ENCODE results near the gene FOXO3. TPM values are rescaled to one million over a fixed set of nuclear protein-coding genes. Genes with fewer than 3 reads are reported as not detected.

The FOXO3 gene
- total and polyA plus RNA-seq, 4 donors, result 11.0 to 89.6 (median 44.1) TPM

DNA sequence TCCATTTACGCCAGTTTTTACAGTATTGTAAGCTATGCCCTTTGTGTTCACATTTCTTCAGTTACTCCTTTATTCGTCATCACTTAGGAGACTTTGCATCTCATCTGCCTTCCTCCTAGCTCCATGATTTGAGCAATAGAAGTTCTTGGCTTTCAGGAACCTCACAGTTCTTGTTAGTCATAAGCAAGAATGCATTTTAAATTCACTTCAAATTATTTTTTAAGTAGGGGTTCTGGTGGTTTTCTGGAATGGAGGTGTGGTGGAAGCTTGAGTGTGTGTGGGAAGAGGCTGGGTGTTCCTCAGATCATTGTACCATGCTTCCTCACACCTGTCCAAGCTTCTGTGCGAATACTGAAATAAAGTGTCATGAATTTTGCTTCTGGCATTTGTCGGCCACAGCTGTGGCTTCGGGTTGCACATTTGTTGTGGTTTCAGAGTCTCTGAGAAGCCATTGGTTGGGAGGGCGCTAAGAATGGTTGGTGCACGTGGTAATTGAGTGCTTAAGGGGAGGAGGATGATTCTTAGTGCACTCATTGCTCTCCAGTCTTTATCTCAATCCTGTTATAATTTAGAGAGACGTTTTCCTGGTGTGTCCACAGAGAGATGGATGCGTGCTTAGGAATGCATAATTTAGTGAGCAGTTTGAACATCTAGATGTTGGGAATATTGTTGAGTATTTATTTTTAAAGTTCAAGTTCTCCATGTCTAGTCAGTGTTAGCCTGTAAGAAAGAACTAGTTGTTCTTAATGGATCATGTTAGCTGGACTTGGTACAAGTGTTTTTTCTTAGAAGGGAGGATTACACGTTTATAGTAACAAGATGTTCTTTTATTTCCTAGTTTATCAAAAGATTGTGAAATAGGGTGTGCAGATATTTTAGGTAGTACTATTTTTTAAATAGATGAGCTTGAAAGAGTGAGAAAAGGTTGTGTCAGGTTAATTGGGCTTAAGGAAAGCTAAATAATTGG lies 31.9 kb downstream of the FOXO3 start:
- ATAC-seq (ENCODE audit: low FRiP score), result peak; percentile 21

DNA sequence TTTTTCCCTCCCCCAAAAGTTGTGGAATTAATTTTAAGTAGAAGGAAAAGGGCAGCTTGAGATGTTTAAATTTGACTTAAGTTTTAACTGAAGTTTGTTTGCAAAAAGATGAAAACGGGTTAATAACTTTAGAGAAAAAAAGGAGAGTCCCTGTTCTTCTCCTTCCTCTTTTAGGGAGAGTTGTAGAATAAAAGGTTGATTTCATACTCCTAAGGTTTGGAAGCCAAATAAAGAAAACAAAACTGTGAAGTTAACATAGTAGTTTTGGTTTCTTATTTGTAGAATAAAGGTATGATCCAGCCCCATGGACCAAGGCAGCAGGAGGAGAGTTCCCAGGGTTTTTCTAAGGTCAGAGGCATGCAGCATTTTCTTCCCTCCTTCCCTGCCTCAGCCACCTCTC lies 33.4 kb downstream of the FOXO3 start:
- no peak for ATAC-seq (ENCODE audit: low FRiP score)
- H3K27ac ChIP-seq (ENCODE audit: low read depth in 1 of 2, low read length in 2 of 2), result peak overlapping the region in 1 of 2 donors; percentile 65
- no peak for DNase-seq
- H3K36me3 ChIP-seq (ENCODE audit: control insufficient read depth in 1 of 2, insufficient read depth in 2 of 2, low read length in 1 of 2), result peaks cover 0 to 2% of the 10 kb centered on the region in 2 donors
- H3K9me3 ChIP-seq (ENCODE audit: control insufficient read depth, low read length), result no peaks in the 10 kb centered on the region
- intact Hi-C loops (cut with DNase I), result no loop called here
- no peak overlapping the region for H3K4me3 ChIP-seq (ENCODE audit: low read length in 2 of 2)
- 43 to 49% methylated on average over 1 of the region's 1 CpG for WGBS, 2 donors
- H3K4me1 ChIP-seq (ENCODE audit: control insufficient read depth in 1 of 2, insufficient read depth in 2 of 2, low read length in 2 of 2), result peaks cover 29 to 30% of the 10 kb centered on the region in 2 donors
- H3K27me3 ChIP-seq (ENCODE audit: control insufficient read depth in 1 of 2, insufficient read depth in 2 of 2, low read length in 1 of 2), result no peaks in the 10 kb centered on the region

More for the DNA sequence above, 31.9 kb downstream of the FOXO3 start:
- 51 to 64% methylated on average over 10 of the region's 10 CpGs for WGBS, 2 donors
- no peak for DNase-seq
- Histone ChIP-seq H3K4me3 (ENCODE audit: low read length in 2 of 2) (no peak overlapping the region), H3K9me3 (ENCODE audit: control insufficient read depth, low read length) (no peaks in the 10 kb centered on the region), H3K27ac (ENCODE audit: low read depth in 1 of 2, low read length in 2 of 2) (peak overlapping the region; percentile 73 to 98), H3K36me3 (ENCODE audit: control insufficient read depth in 1 of 2, insufficient read depth in 2 of 2, low read length in 1 of 2) (peaks cover 0 to 2% of the 10 kb centered on the region in 2 donors), H3K27me3 (ENCODE audit: control insufficient read depth in 1 of 2, insufficient read depth in 2 of 2, low read length in 1 of 2) (no peaks in the 10 kb centered on the region), H3K4me1 (ENCODE audit: control insufficient read depth in 1 of 2, insufficient read depth in 2 of 2, low read length in 2 of 2) (peaks cover 29 to 31% of the 10 kb centered on the region in 2 donors)
- intact Hi-C loops (cut with DNase I), result no loop called here

DNA sequence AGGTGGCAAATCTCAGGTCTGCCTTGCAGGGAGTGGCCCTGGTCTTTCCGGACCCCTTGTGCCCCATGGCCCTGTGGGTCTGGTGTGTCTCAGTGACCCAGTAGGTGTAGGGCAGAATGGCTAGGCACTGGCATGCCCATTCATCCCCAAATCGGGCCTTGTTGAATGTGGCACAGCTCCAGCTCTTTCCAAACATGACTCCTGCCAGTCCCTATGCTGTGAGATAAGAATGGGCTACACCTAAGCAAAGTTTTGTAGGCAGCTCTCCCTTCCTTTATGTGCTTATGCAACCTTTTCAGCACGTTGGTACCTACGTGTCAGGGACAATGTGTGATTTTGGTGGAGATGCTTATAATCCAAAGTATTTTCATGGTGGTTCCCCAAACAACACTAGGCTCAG lies 33.9 kb downstream of the FOXO3 start:
- Histone ChIP-seq H3K36me3 (ENCODE audit: control insufficient read depth in 1 of 2, insufficient read depth in 2 of 2, low read length in 1 of 2) (peaks cover 0 to 2% of the 10 kb centered on the region in 2 donors), H3K9me3 (ENCODE audit: control insufficient read depth, low read length) (no peaks in the 10 kb centered on the region), H3K4me3 (ENCODE audit: low read length in 2 of 2) (no peak overlapping the region), H3K27ac (ENCODE audit: low read depth in 1 of 2, low read length in 2 of 2) (peak overlapping the region; percentile 32 to 65), H3K27me3 (ENCODE audit: control insufficient read depth in 1 of 2, insufficient read depth in 2 of 2, low read length in 1 of 2) (no peaks in the 10 kb centered on the region), H3K4me1 (ENCODE audit: control insufficient read depth in 1 of 2, insufficient read depth in 2 of 2, low read length in 2 of 2) (peaks cover 30 to 31% of the 10 kb centered on the region in 2 donors)
- WGBS, 2 donors, result 10 to 14% methylated on average over 4 of the region's 4 CpGs
- intact Hi-C loops (cut with DNase I), result no loop called here
- peak in 1 of 2 donors; percentile 77 for DNase-seq
- peak; percentile 55 for ATAC-seq (ENCODE audit: low FRiP score)

DNA sequence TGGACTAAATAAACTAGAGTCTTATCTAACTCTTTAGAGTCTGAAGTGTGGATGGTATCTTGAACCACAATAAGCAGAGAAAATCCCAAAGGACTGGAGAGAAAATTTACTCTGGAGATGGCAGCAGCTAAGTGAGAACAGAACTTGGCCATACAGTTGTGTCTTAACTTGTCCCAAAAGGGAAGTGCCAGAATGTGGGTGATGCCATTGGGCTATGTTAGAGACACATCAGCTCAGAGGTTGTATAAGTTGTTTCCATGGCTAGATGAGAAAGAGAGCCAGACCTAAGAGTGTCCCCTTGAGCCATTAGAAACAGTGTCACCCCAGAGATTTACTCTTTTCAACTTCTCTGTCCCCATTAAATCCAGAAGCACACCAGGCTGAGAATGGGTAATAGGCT lies 36.2 kb downstream of the FOXO3 start:
- Histone ChIP-seq H3K27me3 (ENCODE audit: control insufficient read depth in 1 of 2, insufficient read depth in 2 of 2, low read length in 1 of 2) (no peaks in the 10 kb centered on the region), H3K4me3 (ENCODE audit: low read length in 2 of 2) (no peak overlapping the region), H3K9me3 (ENCODE audit: control insufficient read depth, low read length) (no peaks in the 10 kb centered on the region), H3K27ac (ENCODE audit: low read depth in 1 of 2, low read length in 2 of 2) (no peak overlapping the region), H3K36me3 (ENCODE audit: control insufficient read depth in 1 of 2, insufficient read depth in 2 of 2, low read length in 1 of 2) (no peaks in the 10 kb centered on the region), H3K4me1 (ENCODE audit: control insufficient read depth in 1 of 2, insufficient read depth in 2 of 2, low read length in 2 of 2) (peaks cover 24 to 27% of the 10 kb centered on the region in 2 donors)
- ATAC-seq (ENCODE audit: low FRiP score) (no peak), DNase-seq (no peak)
- intact Hi-C loops (cut with DNase I), result no loop called here

DNA sequence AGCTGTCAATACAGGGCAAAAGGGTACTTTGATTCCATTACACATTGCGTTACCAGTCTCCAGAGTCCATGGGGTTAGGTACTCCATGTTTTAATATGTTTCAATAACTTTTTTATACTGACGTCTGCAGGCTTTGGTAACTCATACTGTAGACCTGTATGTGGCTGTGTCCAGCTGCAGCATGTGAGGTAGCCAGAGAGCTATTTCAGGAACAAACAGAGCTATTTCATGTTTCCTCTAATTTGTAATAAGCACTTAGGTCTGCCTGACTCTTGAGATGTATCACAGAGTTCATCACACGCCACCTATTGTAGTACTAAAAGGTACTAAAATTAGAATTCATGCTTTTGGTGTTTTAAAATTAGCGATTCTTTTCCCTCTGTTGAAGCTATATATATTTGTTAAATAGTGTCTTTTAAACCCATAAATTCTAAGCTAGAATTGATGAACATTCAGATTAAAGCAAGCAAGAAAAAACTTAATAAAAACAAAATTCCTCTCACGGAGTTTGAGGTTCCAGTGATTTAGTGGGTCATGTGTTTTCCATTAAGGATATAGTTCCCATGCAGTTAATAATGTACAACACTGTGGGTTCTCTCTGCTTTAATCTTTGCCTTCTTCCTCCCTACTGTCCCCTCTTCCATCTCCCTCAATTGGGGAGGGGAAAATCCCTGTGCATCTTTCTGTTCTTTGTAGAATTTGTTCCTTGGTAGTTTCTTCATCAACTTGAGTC lies 37.0 kb downstream of the FOXO3 start:
- no peak for DNase-seq

DNA sequence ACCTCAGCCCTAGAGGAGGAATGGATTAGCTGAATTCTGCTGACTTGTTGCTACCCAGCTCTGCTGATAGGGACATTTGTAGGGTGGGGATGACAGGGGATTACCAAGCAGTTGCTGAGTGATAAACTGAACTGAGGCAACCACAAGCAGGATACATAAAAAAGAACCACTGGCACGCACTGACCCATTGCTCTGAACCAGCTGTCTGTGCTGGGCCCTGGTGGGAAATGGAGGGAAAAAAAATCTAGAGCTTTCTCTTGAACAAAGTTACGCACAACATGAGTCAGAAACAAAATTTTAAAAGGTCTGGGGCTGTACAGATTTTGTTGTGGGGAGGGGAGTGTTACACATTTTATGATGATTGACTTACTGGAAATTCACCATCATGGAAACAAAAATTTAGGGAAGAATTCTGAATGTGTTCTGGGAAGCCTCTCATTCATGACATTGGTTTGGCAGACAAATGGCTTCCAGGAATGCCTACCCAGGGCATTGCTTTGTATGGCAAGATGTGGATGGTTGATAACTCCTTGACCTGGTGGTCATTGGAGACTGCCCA lies 37.7 kb downstream of the FOXO3 start:
- Histone ChIP-seq H3K4me1 (ENCODE audit: control insufficient read depth in 1 of 2, insufficient read depth in 2 of 2, low read length in 2 of 2) (peaks cover 20 to 24% of the 10 kb centered on the region in 2 donors), H3K4me3 (ENCODE audit: low read length in 2 of 2) (no peak overlapping the region), H3K9me3 (ENCODE audit: control insufficient read depth, low read length) (no peaks in the 10 kb centered on the region), H3K36me3 (ENCODE audit: control insufficient read depth in 1 of 2, insufficient read depth in 2 of 2, low read length in 1 of 2) (no peaks in the 10 kb centered on the region), H3K27me3 (ENCODE audit: control insufficient read depth in 1 of 2, insufficient read depth in 2 of 2, low read length in 1 of 2) (no peaks in the 10 kb centered on the region), H3K27ac (ENCODE audit: low read depth in 1 of 2, low read length in 2 of 2) (peak overlapping the region in 1 of 2 donors; percentile 71)
- intact Hi-C loops (cut with DNase I), result no loop called here
- no peak for ATAC-seq (ENCODE audit: low FRiP score)
- no peak for DNase-seq
- WGBS, 2 donors, result 50 to 68% methylated on average over 2 of the region's 2 CpGs

More for the DNA sequence above, 37.0 kb downstream of the FOXO3 start:
- Histone ChIP-seq H3K4me3 (ENCODE audit: low read length in 2 of 2) (no peak overlapping the region), H3K9me3 (ENCODE audit: control insufficient read depth, low read length) (no peaks in the 10 kb centered on the region), H3K4me1 (ENCODE audit: control insufficient read depth in 1 of 2, insufficient read depth in 2 of 2, low read length in 2 of 2) (peaks cover 20 to 24% of the 10 kb centered on the region in 2 donors), H3K27me3 (ENCODE audit: control insufficient read depth in 1 of 2, insufficient read depth in 2 of 2, low read length in 1 of 2) (no peaks in the 10 kb centered on the region), H3K36me3 (ENCODE audit: control insufficient read depth in 1 of 2, insufficient read depth in 2 of 2, low read length in 1 of 2) (no peaks in the 10 kb centered on the region), H3K27ac (ENCODE audit: low read depth in 1 of 2, low read length in 2 of 2) (peak overlapping the region in 1 of 2 donors; percentile 71)
- intact Hi-C loops (cut with DNase I), result no loop called here
- 52 to 55% methylated on average over 5 of the region's 5 CpGs for WGBS, 2 donors
- no peak for ATAC-seq (ENCODE audit: low FRiP score)

DNA sequence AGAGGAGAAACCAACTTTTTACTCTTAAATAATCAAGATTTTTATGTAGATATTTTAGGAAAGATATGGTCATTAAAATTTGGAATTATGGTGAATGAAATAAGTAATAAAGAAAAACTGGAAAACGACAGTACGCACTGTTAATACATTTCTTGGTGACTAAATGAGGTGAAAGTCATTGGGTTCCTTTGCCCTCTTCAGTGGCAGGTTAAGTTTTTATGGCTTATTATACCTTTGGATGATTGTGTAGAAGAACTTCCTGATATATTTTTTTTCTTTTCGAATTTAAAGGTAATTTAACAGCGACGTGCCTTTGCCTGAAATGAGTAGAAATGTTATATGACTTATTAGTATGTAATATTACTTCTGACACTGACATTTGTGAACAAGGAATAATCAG lies 43.4 kb downstream of the FOXO3 start:
- intact Hi-C loops (cut with DNase I), result no loop called here
- Histone ChIP-seq H3K9me3 (ENCODE audit: control insufficient read depth, low read length) (no peaks in the 10 kb centered on the region), H3K4me1 (ENCODE audit: control insufficient read depth in 1 of 2, insufficient read depth in 2 of 2, low read length in 2 of 2) (peaks cover 8 to 16% of the 10 kb centered on the region in 2 donors), H3K27ac (ENCODE audit: low read depth in 1 of 2, low read length in 2 of 2) (no peak overlapping the region), H3K36me3 (ENCODE audit: control insufficient read depth in 1 of 2, insufficient read depth in 2 of 2, low read length in 1 of 2) (no peaks in the 10 kb centered on the region), H3K4me3 (ENCODE audit: low read length in 2 of 2) (no peak overlapping the region), H3K27me3 (ENCODE audit: control insufficient read depth in 1 of 2, insufficient read depth in 2 of 2, low read length in 1 of 2) (no peaks in the 10 kb centered on the region)
- DNase-seq (no peak), ATAC-seq (ENCODE audit: low FRiP score) (no peak)
- WGBS, 2 donors, result 86 to 87% methylated on average over 5 of the region's 5 CpGs

DNA sequence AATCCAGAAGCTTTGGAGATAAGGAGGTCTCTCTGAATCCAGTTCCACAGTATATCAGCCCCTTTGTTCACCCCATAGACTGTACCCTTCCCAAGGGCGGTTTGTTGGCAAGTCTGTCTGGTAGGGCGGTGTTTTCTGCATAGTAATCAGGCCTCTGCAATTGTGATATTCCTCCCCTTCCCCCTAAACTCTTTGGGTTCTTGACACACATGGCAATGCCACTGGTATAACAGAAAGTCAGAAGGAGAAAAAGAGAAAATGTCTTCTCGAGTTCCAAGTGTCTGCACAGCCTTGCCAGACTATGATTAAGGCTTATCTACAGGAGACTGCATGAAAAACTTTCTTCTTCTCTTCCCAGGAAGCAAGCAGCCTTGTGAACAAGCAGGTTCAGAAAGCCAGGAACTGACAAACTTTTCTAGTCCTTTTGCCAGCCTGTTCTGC lies 45.6 kb downstream of the FOXO3 start:
- intact Hi-C loops (cut with DNase I), result no loop called here
- Histone ChIP-seq H3K36me3 (ENCODE audit: control insufficient read depth in 1 of 2, insufficient read depth in 2 of 2, low read length in 1 of 2) (no peaks in the 10 kb centered on the region), H3K9me3 (ENCODE audit: control insufficient read depth, low read length) (no peaks in the 10 kb centered on the region), H3K27ac (ENCODE audit: low read depth in 1 of 2, low read length in 2 of 2) (peak overlapping the region in 1 of 2 donors; percentile 57), H3K4me1 (ENCODE audit: control insufficient read depth in 1 of 2, insufficient read depth in 2 of 2, low read length in 2 of 2) (peaks cover 5 to 20% of the 10 kb centered on the region in 2 donors), H3K27me3 (ENCODE audit: control insufficient read depth in 1 of 2, insufficient read depth in 2 of 2, low read length in 1 of 2) (no peaks in the 10 kb centered on the region), H3K4me3 (ENCODE audit: low read length in 2 of 2) (no peak overlapping the region)
- whole genome bisulfite sequencing, 2 donors, result 33 to 41% methylated on average over 3 of the region's 3 CpGs
- no peak for ATAC-seq (ENCODE audit: low FRiP score)
- no peak for DNase-seq
